GM23338 (cell line): Measurements from ENCODE around the gene RNF167.

Experiments used
- CREB1 ChIP-seq: fragments of 250-450 bp; sonication (Bioruptor Pico); IDR thresholded peaks from 2 replicates; pipeline ENCODE4 v1.5.0; 2020; ENCODE audit warnings: low read depth, mild to moderate bottlenecking, moderate library complexity
- CTCF ChIP-seq, 2 experiments: fragments of 200-600 bp in 1 of 2; sonication (generic) in 1 of 2; conservative IDR thresholded peaks; 2 replicates each; pipeline versions ENCODE4 v1.5.1 to v1.6.1; 2016 to 2017; ENCODE audit warnings: antibody characterized with exemption in 2 of 2, low read depth in 2 of 2, mild to moderate bottlenecking in 2 of 2, moderate library complexity in 1 of 2
- ETS1 ChIP-seq: IDR thresholded peaks from 2 replicates; pipeline ENCODE4 v1.6.1; 2016; ENCODE audit warnings: antibody characterized with exemption
- EZH2 ChIP-seq: fragments of 200-600 bp; sonication (generic); IDR thresholded peaks from one replicate; pipeline ENCODE4 v1.8.0; 2017; ENCODE audit warnings: antibody characterized with exemption, mild to moderate bottlenecking, low read depth; ENCODE audit not compliant: unreplicated experiment
- EZH2phosphoT487 ChIP-seq: fragments of 200-600 bp; sonication (generic); IDR thresholded peaks from one replicate; pipeline ENCODE4 v1.8.1; 2018; ENCODE audit warnings: antibody characterized with exemption; ENCODE audit not compliant: unreplicated experiment
- JUNB ChIP-seq: IDR thresholded peaks from one replicate; pipeline ENCODE4 v1.6.1; 2016; ENCODE audit warnings: antibody characterized with exemption; ENCODE audit not compliant: unreplicated experiment
- POLR2AphosphoS5 ChIP-seq: IDR thresholded peaks from 2 replicates; pipeline ENCODE4 v1.6.1; 2016; ENCODE audit warnings: antibody characterized with exemption, low read depth
- REST ChIP-seq: IDR thresholded peaks from one replicate; pipeline ENCODE4 v1.6.1; 2018; ENCODE audit warnings: antibody characterized with exemption; ENCODE audit not compliant: unreplicated experiment
- STAT1 ChIP-seq: IDR thresholded peaks from one replicate; pipeline ENCODE4 v1.6.1; 2016; ENCODE audit warnings: antibody characterized with exemption; ENCODE audit not compliant: unreplicated experiment
- ZNF331 ChIP-seq: fragments of 250-450 bp; sonication (Bioruptor Pico); IDR thresholded peaks from 2 replicates; pipeline ENCODE4 v1.5.0; 2020; ENCODE audit warnings: low read depth, mild to moderate bottlenecking, moderate library complexity

DNA sequence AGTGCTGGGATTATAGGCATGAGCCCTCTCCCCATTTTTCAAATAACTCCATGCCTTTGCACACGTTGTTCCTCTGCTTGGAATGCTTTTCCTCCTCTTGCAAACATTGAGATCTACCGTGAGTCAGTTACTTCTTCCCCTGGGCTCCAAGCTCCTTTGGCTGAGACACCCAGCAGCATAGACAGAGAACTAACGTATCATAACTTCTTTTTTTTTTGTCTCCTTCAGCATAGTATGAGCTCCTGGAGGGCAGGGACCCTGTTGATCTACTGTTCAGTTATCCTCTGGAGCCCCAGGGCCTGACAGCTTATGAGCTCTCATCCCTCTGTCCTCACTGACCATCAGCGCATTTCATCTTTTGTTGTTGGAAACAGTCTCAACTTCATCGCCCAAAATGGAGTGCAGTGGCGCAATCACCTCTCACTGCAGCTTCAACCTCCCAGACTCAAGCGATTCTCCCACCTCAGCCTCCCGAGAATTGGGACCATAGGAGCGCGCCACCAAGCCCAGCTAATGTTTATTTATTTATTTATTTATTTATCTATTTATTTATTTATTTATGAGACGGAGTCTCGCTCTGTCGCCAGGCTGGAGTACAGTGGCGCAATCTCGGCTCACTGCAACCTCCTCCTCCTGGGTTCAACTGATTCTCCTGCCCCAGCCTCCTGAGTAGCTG, 25.4 kb downstream of the RNF167 start:
- TF ChIP-seq CTCF (conservative IDR thresholded peaks at IDR 0.05; ENCODE audit: low read depth in 2 of 2) (no peak), EZH2phosphoT487 (no peak), JUNB (no peak), EZH2 (no peak), POLR2AphosphoS5 (no peak), REST (no peak), CREB1 (no peak), ETS1 (no peak), STAT1 (no peak), ZNF331 (CRISPR knock-in tag) (no peak)
